IPS DF 4.7 (cell line): Measurements from ENCODE around the gene CYB5R3.
"Not testable (repeated sequence)": the region's sequence is repeated elsewhere in the genome, so short reads cannot be mapped to it uniquely, and the experiment has no call there.

Source experiments
- DNase-seq: peaks from one replicate; pipeline ENCODE4 v3.0.0-alpha.2; 2013; ENCODE audit warnings: low spot score; ENCODE audit errors: extremely low read depth

The CYB5R3 gene

DNA sequence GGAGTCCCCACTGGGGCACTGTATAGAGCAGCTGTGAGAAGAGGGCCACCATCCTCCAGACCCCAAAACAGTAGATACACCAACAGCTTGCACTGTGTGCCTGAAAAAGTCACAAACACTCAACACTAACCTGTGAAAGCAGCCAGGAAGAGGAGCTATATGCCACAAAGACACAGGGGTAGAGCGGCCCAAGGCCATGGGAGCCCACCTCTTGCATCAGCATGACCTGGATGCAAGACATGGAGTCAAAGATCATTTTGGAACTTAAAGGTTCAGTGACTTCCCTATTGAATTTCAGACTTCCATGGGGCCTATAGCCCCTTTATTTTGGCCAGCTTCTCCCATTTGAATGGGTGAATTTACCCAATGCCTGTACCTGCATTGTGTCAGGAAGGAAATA, 29.7 kb upstream of the CYB5R3 start:
- DNase-seq: no peak

GRCh38 chr22:42677936-42678335, 28.7 kb upstream of the CYB5R3 start:
- not testable (repeated sequence) for DNase-seq

DNA sequence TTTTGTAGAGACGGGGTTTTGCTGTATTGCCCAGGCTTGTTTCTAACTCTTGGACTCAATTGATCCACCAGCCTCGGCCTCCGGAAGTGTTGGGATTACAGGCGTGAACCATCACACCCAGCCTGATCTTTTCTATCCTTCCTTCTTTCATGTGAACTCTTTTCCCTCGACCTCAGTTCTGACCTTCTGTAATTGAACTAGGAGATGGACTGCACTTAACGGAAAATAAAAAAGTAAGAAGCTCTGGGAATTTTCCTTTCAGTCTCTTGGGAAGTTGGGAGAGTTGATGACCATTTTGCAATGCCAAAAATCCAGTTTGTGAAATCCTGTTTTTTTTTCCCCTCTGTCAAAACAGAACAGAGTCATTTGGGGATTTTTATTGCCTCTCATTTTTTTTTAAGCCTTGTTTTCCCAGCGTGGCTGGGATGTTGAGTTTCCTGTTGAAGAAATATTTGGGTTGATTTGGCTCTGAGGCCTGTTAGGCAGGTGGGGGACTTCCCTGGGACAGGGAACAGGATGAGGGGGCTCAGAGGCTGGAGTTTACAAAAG, 26.9 kb upstream of the CYB5R3 start:
- no peak for DNase-seq

DNA sequence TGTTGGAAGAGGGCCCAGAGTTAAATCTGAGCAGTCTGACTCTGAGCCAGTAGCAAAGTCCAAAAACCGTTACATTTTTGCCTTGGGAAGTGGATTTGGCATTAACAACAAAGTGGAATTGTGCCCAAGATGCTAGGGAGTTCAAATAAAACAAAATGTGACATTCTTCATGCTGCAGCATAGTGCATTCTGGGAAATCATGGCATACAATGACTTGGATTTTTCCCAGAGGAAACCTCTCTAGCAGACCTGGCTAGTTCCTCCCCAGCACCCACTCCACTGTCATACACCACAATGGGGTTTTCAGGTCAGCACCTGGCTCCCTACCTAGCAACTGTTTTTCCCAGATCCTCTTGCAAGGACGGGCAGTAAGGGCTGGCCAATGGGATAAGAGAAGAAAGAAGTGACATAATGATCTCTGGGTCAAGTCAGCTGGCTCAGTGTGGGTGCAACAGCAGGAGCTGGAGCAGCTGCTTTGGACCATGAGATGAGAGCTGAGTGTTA, 24.8 kb upstream of the CYB5R3 start:
- DNase-seq: no peak

DNA sequence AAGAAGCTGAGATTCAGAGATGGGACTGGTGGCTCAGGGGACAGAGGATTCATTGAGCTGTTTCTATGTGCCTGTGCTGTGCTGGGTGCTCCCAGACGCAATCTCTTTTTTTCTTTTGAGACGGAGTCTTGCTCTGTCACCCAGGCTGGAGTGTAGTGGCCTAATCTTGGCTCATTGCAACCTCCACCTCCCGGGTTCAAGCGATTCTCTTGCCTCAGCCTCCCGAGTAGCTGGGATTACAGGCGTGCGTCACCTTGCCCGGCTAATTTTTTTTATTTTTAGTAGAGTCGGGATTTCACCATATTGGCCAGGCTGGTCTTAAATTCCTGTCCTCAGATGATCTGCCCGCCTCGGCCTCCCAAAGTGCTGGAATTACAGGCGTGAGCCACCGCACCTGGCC, 23.9 kb upstream of the CYB5R3 start:
- not testable (repeated sequence) for DNase-seq

DNA sequence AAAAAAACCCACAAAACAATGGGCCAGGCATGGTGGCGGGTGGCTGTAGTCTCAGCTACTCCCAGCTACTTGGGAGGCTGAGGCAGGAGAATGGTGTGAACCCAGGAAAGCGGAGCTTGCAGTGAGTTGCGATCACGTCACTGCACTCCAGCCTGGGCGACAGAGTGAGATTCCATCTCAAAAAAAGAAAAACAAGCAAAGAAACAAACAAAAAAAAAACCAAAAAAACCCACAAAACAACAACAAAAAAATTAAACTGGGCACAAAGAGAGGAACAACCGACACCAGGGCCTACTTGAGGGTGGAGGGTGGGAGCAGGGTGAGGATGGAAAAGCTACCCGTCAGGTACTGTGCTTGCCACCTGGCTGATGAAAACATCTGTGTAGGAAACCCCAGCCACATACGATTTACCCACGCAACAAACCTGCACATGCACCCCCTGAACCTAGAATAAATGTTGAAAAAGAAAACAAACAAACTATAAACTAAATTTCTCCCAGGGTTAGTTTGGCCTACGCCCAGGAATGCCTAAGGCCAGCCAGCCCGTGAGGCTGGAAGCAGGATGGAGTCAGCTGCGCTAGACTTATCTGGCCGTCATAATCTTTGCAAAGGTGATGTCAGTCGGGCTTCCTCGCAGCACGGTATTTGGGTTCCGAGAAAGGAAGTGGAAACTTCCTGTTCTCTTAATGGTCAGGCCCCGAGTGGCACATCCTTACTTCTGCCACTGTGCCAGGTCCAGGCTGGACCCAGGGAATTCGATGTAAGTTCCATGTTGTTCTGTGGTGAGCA, 21.9 kb upstream of the CYB5R3 start:
- no peak for DNase-seq

GRCh38 chr22:42670046-42670445, 20.9 kb upstream of the CYB5R3 start:
- DNase-seq: no peak

DNA sequence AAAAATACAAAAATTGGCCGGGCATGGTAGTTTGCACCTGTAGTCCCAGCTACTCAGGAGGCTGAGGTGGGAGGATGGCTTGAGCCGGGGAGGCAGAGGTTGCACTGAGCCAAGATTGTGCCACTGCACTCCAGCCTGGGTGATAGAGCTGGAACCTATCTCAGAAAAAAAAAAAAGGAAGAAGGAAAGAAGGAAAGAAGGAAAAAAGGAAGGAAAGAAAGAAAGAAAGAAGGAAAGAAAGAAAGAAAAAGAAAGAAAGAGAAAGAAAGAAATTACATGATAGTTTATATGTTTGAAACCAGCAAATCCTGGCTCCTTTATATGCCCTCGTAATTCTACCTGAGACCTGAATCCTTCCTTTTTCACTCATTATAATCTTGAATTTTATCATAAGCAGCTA, 17.2 kb upstream of the CYB5R3 start:
- not testable (repeated sequence) for DNase-seq

- DNase-seq: no peak
Observed at GRCh38 chr22:42664976-42665831, 16.0 kb upstream of the CYB5R3 start.

- no peak for DNase-seq
Observed at GRCh38 chr22:42661985-42662831, 13.0 kb upstream of the CYB5R3 start.

DNA sequence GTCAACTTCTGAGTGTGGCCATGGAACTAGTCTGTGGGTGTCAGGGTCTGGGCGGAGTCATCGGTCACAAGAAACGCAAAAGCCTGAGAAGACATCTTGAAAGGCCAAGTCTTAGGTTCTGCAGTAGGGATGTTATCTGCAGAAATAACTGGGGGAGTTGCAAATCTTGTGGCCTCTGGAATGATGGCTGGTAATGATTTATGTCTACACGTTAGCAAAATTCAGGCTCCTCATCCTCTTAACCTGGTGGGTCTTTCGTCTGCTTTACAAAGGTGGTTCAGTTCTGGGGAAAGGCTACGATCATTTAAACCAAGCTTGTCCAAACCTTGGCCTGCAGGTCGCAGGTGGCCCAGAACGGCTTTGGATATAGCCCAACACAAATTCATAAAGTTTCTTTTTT, 7.4 kb upstream of the CYB5R3 start:
- DNase-seq: no peak

GRCh38 chr22:42655693-42656092, 6.5 kb upstream of the CYB5R3 start:
- DNase-seq: no peak

DNA sequence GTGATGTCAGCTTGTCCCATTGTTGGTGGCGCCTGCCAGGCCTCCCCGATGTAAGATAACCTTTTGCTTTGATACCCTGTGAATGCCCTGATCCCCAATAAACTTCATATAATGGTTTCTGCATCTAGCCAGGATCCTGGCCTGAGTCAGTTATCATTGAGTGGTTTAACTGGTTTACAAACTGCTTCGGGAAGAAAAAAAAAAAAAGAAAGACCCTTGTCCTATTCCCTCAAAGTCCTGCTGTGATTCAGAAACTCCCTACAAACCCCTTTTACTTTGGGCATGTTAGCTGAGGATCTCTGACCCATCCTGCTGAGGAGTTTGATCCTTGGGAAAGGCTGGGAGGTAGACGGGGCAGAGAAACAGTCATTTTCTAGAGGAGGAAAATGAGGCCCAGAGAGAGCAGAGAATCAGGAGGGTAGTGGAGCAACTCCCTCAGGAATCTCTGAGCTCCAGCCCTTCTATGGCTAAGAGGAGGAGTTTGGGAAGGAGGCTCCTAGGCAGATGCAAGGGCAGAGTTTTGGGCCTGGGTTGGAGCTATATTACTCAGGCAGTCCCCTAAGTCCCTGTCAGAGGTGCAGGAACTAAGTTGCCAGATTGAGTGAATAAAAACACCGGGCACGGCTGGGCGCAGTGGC, 5.4 kb upstream of the CYB5R3 start:
- DNase-seq: no peak

- no peak for DNase-seq
Observed at GRCh38 chr22:42653999-42654398, 4.8 kb upstream of the CYB5R3 start.

DNA sequence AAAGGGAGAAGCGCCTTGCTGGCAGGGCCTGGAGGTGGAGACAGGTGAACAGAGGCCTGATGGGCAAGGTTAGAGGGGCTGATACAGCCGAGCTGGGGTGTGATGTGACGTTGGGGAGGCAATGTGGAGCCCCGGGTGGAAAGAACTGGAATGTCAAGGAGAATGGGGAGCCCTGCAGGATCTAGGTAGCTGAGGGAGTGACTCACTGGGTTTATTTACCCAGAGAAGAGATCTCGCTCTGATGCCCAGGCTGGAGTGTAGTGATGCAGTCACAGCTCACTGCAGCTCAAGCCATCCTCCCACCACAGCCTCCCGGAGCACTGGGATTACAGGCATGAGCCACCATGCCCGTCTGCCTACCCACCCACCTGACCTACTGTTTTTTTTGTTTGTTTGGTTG, 1.9 kb upstream of the CYB5R3 start:
- DNase-seq: no peak

DNA sequence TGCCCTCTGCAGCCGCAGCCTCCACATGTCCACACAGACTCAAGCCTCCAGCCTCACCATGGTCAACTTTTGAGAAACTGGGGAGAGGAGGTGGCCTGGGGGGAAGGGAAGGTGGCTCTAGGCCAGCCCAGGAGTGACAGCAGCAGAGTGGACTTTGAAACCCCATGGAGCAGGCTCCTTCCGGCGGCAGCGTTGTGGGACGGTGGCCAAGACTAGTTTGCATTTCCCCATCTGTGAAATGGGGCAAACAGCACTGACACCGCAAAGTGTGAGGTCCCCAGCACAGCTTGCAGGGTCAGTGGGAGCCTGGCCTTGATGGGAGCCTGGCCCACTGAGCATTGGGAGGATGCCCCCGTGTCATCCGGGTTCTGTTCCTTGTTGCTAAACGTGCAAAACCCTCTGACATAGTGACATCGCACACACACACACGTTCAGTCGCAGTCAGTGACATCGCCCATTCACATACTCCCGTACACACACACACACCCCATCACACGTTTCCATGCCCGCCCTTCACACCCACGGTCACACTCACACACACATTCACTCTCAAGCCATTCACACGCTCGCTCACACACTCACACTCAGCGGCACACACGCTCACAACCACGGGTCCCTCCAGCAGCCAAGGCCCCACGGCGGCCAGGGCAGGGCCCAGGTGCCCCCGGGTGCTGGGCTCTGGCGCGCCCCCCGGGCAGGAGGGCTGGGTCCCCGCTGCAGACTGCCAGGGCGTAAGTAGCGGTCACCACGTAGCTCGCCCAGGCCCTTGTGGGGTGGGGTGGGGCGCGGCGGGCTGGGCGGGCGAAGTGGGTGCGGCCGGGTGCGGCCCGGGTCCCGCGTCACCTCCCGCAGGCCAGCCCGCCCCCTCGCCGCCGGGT, 585 bp downstream of the CYB5R3 start:
- no peak for DNase-seq

DNA sequence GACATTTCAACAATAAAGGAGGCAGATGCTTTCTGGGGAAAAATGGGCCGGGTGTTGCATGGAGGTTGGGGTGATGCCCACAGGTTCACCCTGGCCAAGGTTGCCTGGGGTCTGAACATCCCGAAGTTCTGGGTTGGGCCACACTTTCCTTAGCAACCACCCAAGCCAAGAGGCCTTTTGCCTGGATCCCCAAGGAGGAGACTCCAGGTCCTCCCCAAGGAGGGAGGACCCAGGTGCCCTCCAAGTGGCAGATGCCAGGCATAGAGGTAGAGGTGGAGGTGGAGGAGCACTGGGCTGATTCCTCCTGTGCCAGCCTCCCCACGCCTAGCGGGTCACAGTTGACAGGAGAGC, 1.2 kb downstream of the CYB5R3 start:
- no peak for DNase-seq

DNA sequence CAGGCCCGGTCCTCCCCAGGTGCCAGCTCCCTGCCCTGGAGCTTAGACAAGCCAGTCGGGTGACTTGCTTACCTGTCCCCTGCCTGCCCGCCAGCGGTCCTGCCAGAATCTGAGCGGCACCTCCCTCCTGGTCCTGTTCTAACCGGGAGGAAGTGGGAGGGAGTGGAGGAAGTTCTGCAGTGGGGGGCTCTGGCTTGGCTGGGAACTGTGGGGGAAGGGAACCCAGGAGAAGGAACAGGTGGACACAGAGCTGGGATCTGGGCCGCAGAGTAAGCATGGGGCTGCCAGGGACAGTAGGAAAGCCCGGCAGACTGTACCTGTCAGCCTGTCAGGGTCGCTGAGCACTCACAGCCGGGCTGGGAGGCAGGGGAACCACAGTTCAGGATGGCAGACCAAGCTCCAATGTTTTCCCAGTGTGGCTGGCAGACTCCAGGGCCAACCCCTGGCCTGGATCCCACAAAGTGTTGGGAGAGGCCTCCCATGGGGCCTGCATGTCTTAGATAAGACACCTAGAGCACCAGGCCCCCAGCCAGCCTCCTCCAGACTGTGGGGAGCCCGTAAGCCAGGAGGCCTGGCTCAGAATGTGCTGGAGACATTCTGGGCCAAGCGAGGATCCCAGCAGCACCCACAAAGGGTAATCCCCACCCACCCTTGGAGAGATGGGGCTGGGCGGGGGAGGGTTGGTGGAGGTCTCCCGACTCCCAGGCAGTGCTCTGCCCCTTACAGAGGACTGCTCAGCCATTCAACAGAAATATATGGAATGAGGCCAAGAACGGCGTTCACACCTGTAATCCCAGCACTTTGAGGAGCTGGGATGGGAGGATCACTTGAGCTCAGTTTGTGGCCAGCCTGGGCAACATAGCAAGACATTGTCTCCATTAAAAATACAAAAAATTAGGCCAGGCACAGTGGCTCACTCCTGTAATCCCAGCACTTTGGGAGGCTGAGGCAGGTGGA, 2.3 kb downstream of the CYB5R3 start:
- DNase-seq: no peak
